SU-DHL-6 (cell line): ENCODE results near the gene OXLD1.

ENCODE experiments used
- EZH2phosphoT487 ChIP-seq: fragments of 200-600 bp; sonication (generic), shearing (Covaris generic); conservative IDR thresholded peaks from 2 replicates; pipeline ENCODE4 v1.6.1; 2018; ENCODE audit warnings: mild to moderate bottlenecking, antibody characterized with exemption, low read length, moderate library complexity, mixed read lengths
- TF ChIP-seq, protein P1 (sequence below): fragments of 200-600 bp; sonication (generic); IDR thresholded peaks from one replicate; pipeline ENCODE4 v1.5.1; 2017; ENCODE audit warnings: antibody characterized with exemption, mild to moderate bottlenecking, low read length, moderate library complexity; ENCODE audit not compliant: insufficient read depth, poor library complexity, severe bottlenecking

DNA sequence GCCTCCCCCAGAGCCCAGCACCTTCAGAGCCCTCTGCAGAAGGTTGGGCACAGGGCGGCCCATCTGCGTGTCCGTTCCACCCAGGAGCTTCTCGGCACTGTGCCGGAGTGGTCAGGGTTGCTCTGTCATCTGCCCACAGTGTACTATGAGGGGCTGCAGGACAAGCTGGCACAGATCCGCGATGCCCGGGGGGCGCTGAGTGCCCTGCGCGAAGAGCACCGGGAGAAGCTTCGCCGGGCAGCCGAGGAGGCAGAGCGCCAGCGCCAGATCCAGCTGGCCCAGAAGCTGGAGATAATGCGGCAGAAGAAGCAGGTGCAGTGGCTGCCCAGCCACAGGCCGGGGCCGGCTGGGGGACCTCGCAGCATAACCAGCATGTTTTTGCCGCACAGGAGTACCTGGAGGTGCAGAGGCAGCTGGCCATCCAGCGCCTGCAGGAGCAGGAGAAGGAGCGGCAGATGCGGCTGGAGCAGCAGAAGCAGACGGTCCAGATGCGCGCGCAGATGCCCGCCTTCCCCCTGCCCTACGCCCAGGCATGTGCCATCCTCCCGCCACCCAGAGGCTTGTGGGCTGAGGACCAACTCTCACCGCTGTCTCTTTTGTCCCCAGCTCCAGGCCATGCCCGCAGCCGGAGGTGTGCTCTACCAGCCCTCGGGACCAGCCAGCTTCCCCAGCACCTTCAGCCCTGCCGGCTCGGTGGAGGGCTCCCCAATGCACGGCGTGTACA, 30.0 kb upstream of the OXLD1 start:
- TF ChIP-seq, protein P1, sequence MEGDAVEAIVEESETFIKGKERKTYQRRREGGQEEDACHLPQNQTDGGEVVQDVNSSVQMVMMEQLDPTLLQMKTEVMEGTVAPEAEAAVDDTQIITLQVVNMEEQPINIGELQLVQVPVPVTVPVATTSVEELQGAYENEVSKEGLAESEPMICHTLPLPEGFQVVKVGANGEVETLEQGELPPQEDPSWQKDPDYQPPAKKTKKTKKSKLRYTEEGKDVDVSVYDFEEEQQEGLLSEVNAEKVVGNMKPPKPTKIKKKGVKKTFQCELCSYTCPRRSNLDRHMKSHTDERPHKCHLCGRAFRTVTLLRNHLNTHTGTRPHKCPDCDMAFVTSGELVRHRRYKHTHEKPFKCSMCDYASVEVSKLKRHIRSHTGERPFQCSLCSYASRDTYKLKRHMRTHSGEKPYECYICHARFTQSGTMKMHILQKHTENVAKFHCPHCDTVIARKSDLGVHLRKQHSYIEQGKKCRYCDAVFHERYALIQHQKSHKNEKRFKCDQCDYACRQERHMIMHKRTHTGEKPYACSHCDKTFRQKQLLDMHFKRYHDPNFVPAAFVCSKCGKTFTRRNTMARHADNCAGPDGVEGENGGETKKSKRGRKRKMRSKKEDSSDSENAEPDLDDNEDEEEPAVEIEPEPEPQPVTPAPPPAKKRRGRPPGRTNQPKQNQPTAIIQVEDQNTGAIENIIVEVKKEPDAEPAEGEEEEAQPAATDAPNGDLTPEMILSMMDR, result no peak
- no peak for TF ChIP-seq EZH2phosphoT487
